ENCODE measurements around the gene CCL25.
"Not testable (repeated sequence)": the region's sequence is repeated elsewhere in the genome, so short reads cannot be mapped to it uniquely, and the experiment has no call there.

CCL25 gene

GRCh38 chr19:8085598-8086408 is 33.2 kb downstream of the CCL25 start:
- no peak for DNase-seq (ENCODE audit: low spot score)

- no peak for DNase-seq (ENCODE audit: low spot score)
Measured at GRCh38 chr19:8086849-8087248, 34.3 kb downstream of the CCL25 start.

- no peak for DNase-seq (ENCODE audit: low spot score)
Measured at GRCh38 chr19:8087876-8088275, 35.3 kb downstream of the CCL25 start.

- no peak for DNase-seq (ENCODE audit: low spot score)
Measured at GRCh38 chr19:8088752-8089663, 36.4 kb downstream of the CCL25 start.

- no peak for DNase-seq (ENCODE audit: low spot score)
Measured at GRCh38 chr19:8089664-8090601, 37.4 kb downstream of the CCL25 start.

GRCh38 chr19:8090950-8091349 is 38.4 kb downstream of the CCL25 start:
- DNase-seq (ENCODE audit: low spot score): no peak

GRCh38 chr19:8093740-8094139 is 41.2 kb downstream of the CCL25 start:
- DNase-seq (ENCODE audit: low spot score): no peak

GRCh38 chr19:8094336-8094735 is 41.8 kb downstream of the CCL25 start:
- no peak for DNase-seq (ENCODE audit: low spot score)

GRCh38 chr19:8095354-8095886 is 42.9 kb downstream of the CCL25 start:
- DNase-seq (ENCODE audit: low spot score): no peak

GRCh38 chr19:8096071-8096470 is 43.5 kb downstream of the CCL25 start:
- no peak for DNase-seq (ENCODE audit: low spot score)

GRCh38 chr19:8097198-8097597 is 44.6 kb downstream of the CCL25 start:
- DNase-seq (ENCODE audit: low spot score): no peak

- no peak for DNase-seq (ENCODE audit: low spot score)
Measured at GRCh38 chr19:8097681-8098567, 45.4 kb downstream of the CCL25 start.

- no peak for DNase-seq (ENCODE audit: low spot score)
Measured at GRCh38 chr19:8101311-8101710, 48.8 kb downstream of the CCL25 start.

- not testable (repeated sequence) for DNase-seq (ENCODE audit: low spot score)
Measured at GRCh38 chr19:8101910-8102309, 49.4 kb downstream of the CCL25 start.

- no peak for DNase-seq (ENCODE audit: low spot score)
Measured at GRCh38 chr19:8105471-8105870, 52.9 kb downstream of the CCL25 start.

- no peak for DNase-seq (ENCODE audit: low spot score)
Measured at GRCh38 chr19:8107301-8107903, 54.8 kb downstream of the CCL25 start.

- DNase-seq (ENCODE audit: low spot score): no peak
Measured at GRCh38 chr19:8108560-8109445, 56.2 kb downstream of the CCL25 start.

GRCh38 chr19:8109455-8109854 is 56.9 kb downstream of the CCL25 start:
- no peak for DNase-seq (ENCODE audit: low spot score)
